Measurements from ENCODE around the gene PTPRD.

PTPRD gene

DNA sequence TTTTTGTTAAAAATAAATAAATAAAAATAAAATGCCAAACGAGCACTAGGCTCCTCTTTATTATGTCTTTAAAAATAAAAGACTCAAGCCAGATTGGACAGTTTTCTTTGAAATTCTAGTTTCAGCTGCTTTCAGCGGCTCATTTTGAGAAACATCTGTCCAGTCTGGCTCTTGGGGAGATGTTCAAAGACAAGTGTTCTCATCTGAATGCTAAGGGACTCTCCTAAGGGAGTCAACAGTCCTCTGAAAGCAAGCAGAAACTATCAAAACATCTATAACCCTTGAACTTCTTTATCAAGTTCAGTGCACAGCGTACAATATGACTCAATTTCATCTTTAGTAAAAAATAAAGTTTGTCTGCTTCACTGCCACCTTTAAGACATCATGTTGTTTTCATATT, 1927.0 kb downstream of the PTPRD start:
- DNase-seq (ENCODE audit: low read depth, low spot score): no peak

DNA sequence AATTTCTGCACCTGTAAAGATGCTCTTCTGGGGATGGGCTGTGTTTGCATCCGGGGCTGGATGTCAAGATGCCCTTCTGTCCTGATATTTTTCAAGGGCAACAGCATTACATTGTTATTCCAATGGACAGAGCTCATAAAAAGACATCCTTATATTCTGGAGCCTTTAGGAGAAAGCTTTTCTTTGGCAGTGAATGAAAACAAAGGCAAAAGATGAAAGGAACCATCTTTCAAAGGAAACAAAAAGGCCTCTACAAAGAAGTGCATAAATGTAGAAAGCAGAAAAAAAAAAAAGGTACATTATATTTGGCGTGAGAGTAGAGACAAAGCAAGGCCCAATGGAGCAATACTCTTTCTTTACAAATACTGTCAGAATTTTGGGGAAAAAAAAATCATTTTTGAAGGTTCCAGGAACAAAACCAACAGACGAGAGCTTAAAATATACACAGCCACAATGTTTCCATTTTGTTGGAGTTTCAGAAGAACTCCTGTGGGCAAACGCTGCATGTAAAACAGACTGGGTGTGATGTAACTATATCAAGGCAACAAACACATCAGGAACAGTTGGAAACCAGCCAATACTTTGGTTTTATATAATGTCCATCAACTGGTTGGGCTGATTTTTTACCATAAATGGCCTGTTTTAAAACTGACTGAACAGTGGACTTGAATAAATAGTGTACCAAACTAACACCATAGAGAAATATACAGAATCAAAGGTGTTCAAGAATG, 1927.7 kb downstream of the PTPRD start:
- DNase-seq (ENCODE audit: low read depth, low spot score): no peak

- DNase-seq (ENCODE audit: low read depth, low spot score): no peak
Measured at GRCh38 chr9:8683496-8683895, 1929.3 kb downstream of the PTPRD start.

DNA sequence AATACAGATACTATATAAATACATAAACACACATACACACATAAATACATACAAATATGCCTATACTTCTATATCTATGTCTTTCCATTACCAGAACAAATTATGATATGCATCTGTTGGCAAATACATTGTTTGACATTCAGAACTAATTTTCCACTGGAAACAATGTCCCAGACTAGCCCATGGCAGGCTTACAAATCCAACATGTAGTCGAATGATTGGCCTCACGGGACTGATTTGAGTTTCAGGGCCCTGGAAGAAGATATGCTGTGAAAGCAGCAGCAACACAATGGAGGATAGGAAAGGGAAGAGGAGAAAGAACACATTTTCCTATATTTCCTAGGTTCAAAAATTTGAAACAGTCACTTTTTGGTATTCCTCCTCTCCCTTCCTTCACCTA, 1932.1 kb downstream of the PTPRD start:
- no peak for DNase-seq (ENCODE audit: low read depth, low spot score)

DNA sequence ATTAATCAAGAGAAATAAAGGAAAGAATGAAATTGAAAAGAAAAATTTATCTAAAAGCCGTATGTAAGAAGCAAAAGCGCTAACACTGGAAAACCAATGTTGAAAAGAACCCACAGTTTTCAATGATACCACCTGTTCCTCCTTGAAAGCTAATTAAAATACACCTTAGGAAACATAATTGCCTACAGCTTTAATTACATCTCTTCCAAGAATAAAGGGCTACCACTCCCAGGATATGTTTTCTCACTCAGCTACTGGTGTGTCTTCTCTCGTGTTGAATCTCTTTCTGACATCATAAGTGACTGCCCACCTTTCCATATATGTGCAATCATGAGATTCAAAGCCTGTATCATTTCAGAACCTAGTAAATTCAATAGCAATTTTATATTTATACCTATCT, 1932.6 kb downstream of the PTPRD start:
- no peak for DNase-seq (ENCODE audit: low read depth, low spot score)

DNA sequence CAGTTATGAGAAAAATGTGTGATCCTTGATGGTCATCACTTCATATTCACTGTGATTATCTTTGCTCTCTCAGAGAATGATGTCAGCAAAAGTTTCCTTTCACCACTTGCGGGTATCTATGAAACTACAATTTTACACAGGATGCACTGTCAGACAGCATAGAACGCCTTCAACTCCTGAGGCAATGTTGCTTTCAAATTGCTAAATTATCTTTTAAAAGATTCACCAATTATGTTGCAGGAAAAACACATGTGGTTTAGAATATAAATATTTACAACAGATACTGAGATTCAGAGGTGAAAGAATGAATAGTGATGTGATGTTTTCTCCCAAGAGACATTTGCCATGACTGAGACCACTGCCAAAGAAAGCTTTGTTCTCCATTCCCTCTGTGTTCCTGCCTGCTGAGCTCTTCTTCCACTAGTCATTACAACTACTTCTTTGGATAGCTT, 1933.4 kb downstream of the PTPRD start:
- DNase-seq (ENCODE audit: low read depth, low spot score): no peak

DNA sequence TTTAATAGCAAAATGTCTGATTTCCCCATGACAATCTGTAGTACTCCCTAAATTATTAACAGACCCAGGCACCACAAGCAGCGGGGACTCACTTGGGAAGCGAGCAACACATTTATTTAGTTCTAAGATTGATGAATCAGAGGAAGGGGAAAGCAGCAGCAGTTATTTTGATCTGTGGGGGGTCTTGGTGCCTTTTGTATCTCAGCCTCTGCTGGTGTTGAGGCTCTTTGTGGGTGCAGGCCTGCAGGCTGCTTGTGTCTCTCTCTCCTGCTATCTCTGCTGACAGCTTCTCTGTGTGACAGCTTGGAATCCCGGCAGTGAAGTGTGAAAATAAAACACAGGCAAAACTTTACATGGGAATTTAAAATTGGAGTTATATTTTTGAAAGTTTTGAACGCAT, 1935.1 kb downstream of the PTPRD start:
- no peak for DNase-seq (ENCODE audit: low read depth, low spot score)

DNA sequence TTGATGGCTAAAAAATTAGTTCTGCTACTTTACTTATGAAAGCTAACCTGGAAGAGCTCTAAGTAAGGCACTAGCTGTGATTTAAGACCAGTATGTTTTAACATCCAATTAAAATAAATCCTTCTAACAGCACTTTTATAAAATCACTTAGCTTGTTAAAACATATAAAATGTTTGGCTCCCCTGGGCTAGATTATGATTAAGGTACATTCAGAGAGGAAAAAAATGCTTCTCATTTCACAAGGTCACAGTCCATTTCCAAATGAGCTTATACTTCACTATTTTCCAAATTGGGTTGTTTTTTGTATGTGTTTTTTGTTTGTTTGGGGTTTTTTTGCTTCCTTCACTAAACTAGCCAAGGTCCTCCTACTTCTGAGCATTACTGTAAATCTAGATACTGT, 1938.3 kb downstream of the PTPRD start:
- DNase-seq (ENCODE audit: low read depth, low spot score): no peak

- no peak for DNase-seq (ENCODE audit: low read depth, low spot score)
Measured at GRCh38 chr9:8673830-8674229, 1939.0 kb downstream of the PTPRD start.

DNA sequence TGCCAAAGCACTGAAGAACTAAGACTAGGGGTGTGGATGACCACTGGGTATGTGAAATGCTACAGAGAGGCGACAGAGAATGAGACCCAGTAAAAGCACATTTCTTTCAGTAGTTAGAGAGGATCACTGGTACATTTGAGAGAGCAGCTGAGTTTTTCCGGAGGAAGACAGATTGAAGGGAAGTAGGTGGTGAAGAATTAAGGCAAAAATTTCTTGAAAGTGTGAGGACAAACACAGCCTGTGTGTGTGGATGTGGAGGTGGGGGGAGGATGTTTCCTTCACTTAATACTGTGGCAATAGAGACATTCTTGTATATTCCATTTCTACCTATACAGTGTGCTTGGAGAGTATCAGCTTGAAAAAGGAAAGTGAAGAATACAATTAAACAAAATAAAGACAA, 1942.1 kb downstream of the PTPRD start:
- no peak for DNase-seq (ENCODE audit: low read depth, low spot score)

DNA sequence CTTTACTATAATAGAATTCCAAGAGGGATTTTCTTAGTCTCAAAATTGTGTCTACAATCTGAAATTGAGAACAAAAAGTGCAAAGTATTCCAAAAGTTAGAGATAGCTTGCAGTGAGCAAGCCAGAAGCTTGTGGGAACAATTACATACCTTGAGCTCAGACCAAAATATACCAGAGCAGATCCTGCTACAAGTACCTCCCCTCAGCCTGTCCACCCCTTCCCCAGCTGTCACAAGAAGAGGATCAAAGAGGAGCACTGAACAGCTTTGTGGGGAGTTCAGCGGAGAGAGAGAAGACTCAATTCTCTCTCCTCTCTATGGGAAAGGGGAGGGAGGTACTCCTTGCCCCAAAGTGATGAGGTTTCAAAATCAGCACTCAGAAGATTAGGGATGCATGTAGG, 1944.1 kb downstream of the PTPRD start:
- no peak for DNase-seq (ENCODE audit: low read depth, low spot score)

DNA sequence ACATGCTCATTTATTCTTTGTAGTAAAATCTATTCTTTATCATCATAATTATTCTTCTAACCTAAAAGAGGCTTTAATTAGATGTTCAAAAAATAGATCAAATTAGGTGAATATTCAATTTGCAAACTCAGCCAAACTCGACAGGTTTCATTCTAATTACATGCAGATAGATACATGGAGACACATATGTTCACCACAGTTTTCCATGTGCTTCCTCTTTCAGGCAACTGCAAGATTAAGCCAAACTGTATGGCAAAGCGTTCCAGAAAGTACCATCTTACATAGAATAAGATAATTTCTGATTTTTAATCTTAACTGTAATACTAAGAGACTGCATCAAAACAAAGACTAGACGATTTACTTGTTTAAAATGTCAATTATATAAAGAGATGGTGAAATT, 1944.6 kb downstream of the PTPRD start:
- DNase-seq (ENCODE audit: low read depth, low spot score): no peak

- no peak for DNase-seq (ENCODE audit: low read depth, low spot score)
Measured at GRCh38 chr9:8666060-8666459, 1946.7 kb downstream of the PTPRD start.

- no peak for DNase-seq (ENCODE audit: low read depth, low spot score)
Measured at GRCh38 chr9:8660383-8660782, 1952.4 kb downstream of the PTPRD start.

DNA sequence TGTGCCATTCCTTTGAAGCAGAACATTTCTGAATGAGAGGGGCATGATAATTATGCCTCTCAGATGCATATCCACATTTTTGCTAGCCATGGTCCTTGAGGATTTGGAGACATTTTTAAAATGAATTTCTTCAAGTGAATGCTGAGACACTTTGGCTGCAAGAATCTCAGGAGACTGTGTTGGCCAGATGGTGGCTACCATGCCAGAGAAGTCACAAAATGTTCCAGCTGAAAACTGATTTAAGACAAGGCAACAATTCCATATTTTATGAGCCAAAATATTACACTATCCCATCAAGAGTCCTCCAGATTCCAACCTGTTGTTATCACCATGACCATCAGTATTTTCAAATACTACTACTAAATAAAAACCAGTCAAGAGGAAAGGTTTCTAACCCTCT, 1953.7 kb downstream of the PTPRD start:
- DNase-seq (ENCODE audit: low read depth, low spot score): no peak

DNA sequence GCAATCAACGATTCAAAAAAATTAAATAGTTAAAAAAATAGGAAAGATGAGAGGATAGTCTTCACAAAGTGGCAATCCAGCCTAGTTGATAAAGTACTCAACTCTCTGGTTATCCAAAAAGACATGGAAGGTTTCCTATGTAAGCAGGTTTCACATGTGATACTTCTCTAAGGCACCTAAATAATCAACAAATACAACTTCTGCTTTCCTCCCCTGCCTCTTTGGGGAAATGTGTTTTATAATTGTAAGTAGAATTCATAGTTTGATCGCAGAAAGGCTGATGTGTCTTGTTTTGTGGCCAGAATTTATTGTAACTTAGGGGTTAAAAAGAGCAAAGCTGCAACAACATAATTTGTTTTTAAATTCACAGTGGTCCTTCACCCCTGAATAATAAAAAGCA, 1957.7 kb downstream of the PTPRD start:
- no peak for DNase-seq (ENCODE audit: low read depth, low spot score)

GRCh38 chr9:8653855-8654254, 1958.9 kb downstream of the PTPRD start:
- no peak for DNase-seq (ENCODE audit: low read depth, low spot score)

GRCh38 chr9:8653111-8653510, 1959.7 kb downstream of the PTPRD start:
- DNase-seq (ENCODE audit: low read depth, low spot score): no peak

DNA sequence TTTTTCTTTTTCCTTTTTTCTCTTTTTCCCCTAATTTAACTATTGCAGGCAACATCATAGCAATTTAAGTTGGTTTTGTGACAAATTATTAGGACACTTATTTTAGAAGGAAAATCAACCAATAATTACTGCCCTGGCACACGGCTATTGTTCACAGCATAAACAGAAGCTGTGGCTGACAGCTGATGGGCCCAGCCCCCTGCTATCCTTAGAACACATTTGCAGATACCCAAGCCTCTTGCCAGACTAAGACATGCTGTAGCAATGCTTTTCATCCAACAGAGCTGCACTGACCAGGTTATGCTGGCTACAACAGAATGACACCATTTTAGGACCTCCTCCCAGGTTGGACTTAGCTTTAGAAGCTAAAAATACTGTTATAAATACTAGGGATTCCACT, 1960.5 kb downstream of the PTPRD start:
- DNase-seq (ENCODE audit: low read depth, low spot score): no peak

DNA sequence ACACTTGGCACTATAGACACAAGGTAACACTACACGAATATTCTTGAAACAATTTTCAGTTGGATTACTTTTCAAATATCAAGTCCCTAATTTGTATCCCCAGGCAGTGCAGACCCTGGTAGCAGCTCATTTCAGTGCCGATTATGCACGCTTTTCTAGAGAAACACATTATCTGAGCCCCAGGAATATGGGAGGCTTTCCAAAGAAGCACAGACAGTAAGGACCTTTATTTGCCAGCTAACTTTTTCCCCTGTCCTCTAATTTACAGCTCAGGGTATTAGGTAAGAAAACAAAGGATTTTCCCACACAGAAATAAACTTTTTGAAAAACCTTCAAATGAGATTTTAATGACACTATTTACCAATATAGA, 1961.0 kb downstream of the PTPRD start:
- no peak for DNase-seq (ENCODE audit: low read depth, low spot score)

DNA sequence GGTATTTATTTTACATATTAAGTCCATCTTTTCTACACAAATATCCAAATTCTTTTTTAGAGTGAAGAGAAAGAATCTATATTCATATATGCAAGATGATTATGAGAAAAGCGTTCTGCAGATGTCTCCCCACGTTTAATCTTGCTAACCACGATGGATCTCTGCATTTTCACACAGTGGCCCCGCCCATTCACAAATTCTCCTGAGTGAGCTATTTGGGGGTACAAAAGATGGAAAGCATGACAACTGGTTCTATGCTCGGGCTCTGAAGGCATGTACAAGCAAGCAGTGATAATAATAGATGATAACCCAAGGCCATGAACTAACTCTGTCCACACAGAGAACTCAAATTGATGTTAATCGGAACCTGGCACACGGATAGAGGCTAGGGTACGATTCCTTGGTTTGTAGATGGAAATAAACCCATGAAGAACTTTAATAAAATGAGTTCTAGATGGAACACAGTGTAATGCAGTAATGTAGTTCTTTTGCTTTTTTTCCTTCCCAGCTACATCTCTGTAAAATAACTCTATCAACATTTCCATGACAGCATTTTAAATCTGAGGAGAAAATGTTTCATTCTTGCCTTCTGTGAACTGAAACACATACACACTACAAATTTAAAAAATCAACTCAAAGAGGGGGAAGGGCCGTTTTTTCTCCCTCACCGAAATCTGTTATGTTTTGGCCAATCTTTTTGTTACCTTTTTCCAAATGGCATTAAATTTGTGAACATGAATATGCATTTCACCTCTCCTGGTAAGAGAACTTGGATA, 1961.5 kb downstream of the PTPRD start:
- DNase-seq (ENCODE audit: low read depth, low spot score): no peak

DNA sequence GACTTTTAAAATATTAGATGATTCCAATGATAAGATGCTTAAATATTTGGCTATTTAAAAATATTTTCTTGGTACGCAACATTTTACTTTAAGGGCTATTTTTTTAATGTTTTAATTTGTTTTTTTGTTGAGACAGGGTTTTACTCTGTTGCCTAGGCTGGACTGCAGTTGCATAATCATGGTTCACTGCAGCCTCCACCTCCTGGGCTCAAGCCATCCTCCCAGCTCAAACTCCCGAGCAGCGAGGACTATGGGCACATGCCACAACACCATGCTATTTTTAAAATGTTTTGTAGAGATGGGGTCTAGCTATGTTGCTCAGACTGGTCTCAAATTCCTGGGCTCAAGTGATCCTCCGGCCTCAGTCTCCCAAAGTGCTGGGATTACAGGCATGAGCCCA, 1963.0 kb downstream of the PTPRD start:
- no peak for DNase-seq (ENCODE audit: low read depth, low spot score)

GRCh38 chr9:8649160-8649559, 1963.6 kb downstream of the PTPRD start:
- DNase-seq (ENCODE audit: low read depth, low spot score): no peak
